ENCODE data around the gene DZIP3. TPM values are rescaled to one million over a fixed set of nuclear protein-coding genes. Genes with fewer than 3 reads are reported as not detected.
"Not testable (repeated sequence)": the region's sequence is repeated elsewhere in the genome, so short reads cannot be mapped to it uniquely, and the experiment has no call there.

Gene DZIP3
- total RNA-seq, 2 donors from 2014 or later = 14.4 to 15.0 TPM

- ATAC-seq (no peak), DNase-seq (no peak)
- intact Hi-C loops (cut with DNase I) = loop anchor here in 1 of 2 donors (10.0 kb wide), 1 partner anchor 236 kb away; no protein-coding TSS in a partner anchor
These were observed 79.7 kb downstream of the DZIP3 start for GRCh38 chr3:108669208-108669607.

GRCh38 chr3:108672701-108673100 is 83.2 kb downstream of the DZIP3 start:
- intact Hi-C loops (cut with DNase I) = no loop called here
- ATAC-seq (no peak), DNase-seq (no peak)

- DNase-seq (no peak), ATAC-seq (no peak)
- intact Hi-C loops (cut with DNase I) = no loop called here
These were observed 84.6 kb downstream of the DZIP3 start for GRCh38 chr3:108673988-108674661.

DNA sequence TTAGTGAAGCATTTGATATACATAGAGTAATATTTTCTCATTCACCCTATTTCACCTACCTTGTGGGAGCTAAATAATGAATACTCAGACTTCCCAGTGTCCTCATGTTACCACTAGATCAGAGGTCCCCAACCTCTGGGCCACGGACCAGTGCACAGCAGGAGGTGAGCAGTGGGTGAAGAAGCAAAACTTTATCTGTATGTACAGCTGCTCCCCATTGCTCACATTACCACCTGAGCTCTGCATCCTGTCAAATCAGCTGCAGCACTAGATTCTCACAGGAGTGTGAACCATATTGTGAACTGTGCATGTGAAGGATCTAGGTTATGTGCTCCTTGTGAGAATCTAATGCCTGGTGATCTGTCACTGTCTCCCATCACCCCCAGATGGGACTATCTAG is 88.3 kb downstream of the DZIP3 start:
- intact Hi-C loops (cut with DNase I) = no loop called here
- ATAC-seq (no peak), DNase-seq (no peak)

DNA sequence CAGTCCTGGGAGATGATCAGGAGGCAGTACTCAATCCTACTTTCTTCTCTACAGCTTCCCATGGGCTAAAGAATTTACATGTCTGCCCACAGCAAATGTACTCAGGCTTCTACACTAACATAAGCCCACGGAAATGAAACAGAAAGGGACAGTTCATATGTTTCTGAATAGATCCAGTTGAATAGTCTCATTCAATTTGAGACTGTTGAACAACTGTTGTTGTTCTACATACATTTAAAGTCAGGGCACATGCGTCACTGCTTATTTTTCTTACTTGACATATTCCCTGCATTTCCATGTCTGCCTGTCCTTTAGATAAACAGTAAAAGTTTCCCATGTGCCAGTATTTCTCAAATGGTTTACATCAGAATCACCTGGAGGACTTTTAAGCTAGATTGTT is 102.8 kb downstream of the DZIP3 start:
- DNase-seq; intact Hi-C loops (cut with DNase I); ATAC-seq: not testable (repeated sequence)

GRCh38 chr3:108698461-108698860 is 108.9 kb downstream of the DZIP3 start:
- DNase-seq (no peak), ATAC-seq (no peak)
- intact Hi-C loops (cut with DNase I) = no loop called here

DNA sequence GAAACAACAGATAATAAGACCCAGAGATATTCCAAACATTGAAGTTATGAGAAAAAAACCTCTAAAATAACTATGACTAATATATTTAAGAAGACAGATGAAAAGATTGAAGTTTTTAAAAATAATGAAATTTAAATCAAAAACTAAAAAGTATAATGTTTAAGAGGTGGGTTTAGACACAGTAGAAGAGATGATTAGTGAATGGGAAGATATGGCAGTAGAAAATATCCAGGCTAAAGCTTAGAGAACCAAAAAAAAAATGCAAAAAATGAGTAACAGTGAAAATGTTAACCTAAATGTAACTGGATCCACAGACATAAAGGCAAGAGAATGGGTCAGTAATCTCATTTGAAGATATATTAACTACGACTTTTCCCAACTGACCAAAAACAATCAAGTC is 115.5 kb downstream of the DZIP3 start:
- DNase-seq = no peak
- no peak for ATAC-seq
- intact Hi-C loops (cut with DNase I) = no loop called here

- intact Hi-C loops (cut with DNase I) = no loop called here
- ATAC-seq (no peak), DNase-seq (no peak)
These were observed 123.5 kb downstream of the DZIP3 start for GRCh38 chr3:108713009-108713516.

- intact Hi-C loops (cut with DNase I) = no loop called here
- no peak for DNase-seq
- ATAC-seq = no peak
These were observed 124.3 kb downstream of the DZIP3 start for GRCh38 chr3:108713816-108714215.

- intact Hi-C loops (cut with DNase I) = no loop called here
These were observed 128.9 kb downstream of the DZIP3 start for GRCh38 chr3:108718454-108718853.

GRCh38 chr3:108719178-108719806 is 129.8 kb downstream of the DZIP3 start:
- intact Hi-C loops (cut with DNase I) = no loop called here
- no peak for DNase-seq
- ATAC-seq = peak in 1 of 2 donors; percentile 65

More at GRCh38 chr3:108718454-108718853, 128.9 kb downstream of the DZIP3 start:
- ATAC-seq (peak in 1 of 2 donors; percentile 72), DNase-seq (no peak)

DNA sequence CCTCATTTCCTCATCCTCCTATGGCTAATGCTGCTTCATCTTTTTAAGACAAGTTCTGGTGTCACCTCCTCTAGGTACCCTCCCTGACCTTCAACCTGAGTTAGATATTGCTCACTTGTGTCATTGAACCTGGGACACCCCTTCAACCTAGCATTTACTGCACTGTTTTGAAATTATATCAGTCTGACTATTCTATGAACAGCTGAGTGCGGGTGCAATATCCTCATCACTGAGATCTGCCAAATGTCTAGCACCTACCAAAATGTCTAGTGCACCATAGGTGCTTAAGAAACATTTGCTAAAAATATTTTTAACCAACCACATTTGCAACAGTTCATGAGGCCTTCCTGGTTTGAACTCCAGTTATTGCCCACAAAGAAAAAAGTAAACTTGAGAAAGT is 133.2 kb downstream of the DZIP3 start:
- ATAC-seq = no peak
- intact Hi-C loops (cut with DNase I) = no loop called here
- DNase-seq = no peak

- intact Hi-C loops (cut with DNase I) = no loop called here
- ATAC-seq (no peak), DNase-seq (no peak)
These were observed 134.6 kb downstream of the DZIP3 start for GRCh38 chr3:108724101-108724500.

DNA sequence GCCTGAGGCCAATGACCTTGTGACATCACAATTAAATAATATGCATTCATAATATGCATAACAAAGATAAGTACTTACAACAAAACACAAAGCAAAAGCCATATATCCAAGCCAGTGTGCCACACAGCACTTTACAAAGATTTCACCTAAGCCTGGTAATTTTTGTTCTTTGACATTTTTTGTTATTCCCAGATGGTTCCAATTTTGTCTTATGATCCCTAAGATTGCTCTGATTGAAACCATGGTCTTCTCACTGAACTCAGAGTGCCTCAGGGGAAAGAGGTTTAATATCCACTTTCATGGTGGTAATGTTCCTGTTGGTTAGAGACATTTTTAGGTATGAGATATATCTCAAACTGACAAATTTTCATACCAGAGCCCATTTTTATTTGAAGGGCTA is 138.6 kb downstream of the DZIP3 start:
- no peak for ATAC-seq
- intact Hi-C loops (cut with DNase I) = no loop called here
- DNase-seq = no peak

DNA sequence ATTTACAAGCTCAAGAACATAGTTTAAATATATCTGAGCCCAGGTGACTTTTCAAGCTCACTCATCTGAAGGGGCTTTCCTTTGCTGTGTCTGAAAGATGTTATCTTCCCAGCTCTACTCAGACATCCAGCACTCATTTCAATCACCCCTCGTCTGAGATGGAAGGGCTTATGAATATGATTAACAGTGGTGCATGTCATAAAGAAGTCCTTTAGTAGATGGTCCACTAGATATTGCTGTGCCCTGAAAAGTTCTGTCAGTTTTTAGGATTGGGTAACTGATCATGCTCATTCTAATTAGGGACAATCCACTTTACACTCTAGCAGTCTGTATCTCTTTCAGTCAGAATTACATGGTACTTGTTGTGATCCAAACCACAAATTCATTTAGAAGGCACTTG is 139.4 kb downstream of the DZIP3 start:
- no peak for DNase-seq
- ATAC-seq = no peak
- intact Hi-C loops (cut with DNase I) = no loop called here

GRCh38 chr3:108736821-108737220 is 147.3 kb downstream of the DZIP3 start:
- ATAC-seq = no peak
- no peak for DNase-seq
- intact Hi-C loops (cut with DNase I) = no loop called here

DNA sequence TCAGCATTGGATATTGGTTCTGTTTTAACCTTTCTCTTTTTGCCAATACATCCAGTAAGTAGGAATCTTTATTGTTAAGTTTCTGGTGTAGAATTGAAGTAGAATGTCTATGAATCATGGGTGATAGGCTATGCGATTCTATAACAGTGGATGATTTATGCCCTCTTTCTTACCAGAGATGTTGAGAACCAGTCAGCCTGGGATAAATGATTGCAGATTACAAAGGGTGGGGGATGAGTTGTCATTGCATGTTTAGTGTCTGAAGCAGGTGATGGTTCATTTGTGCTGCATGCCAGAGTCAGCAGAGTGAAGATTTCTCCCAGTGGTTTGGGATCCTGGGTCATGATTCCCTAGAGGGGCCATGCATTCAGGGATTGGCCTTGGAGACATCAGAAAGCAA is 153.4 kb downstream of the DZIP3 start:
- intact Hi-C loops (cut with DNase I) = no loop called here
- DNase-seq (no peak), ATAC-seq (no peak)
